HG03521 (cell line): ENCODE results near the gene IGFL2.
"Not testable (repeated sequence)": the region's sequence is repeated elsewhere in the genome, so short reads cannot be mapped to it uniquely, and the experiment has no call there.

Experiments
- ATAC-seq: cut with Tn5 transposase; IDR thresholded peaks from one replicate; pipeline ENCODE4 v1.9.1; 2021; ENCODE audit warnings: mild to moderate bottlenecking, moderate library complexity; ENCODE audit not compliant: unreplicated experiment

The IGFL2 gene

GRCh38 chr19:46206682-46207081, 58.6 kb downstream of the IGFL2 start:
- ATAC-seq, result no peak

- not testable (repeated sequence) for ATAC-seq
Observed at GRCh38 chr19:46207858-46208257, 59.8 kb downstream of the IGFL2 start.

DNA sequence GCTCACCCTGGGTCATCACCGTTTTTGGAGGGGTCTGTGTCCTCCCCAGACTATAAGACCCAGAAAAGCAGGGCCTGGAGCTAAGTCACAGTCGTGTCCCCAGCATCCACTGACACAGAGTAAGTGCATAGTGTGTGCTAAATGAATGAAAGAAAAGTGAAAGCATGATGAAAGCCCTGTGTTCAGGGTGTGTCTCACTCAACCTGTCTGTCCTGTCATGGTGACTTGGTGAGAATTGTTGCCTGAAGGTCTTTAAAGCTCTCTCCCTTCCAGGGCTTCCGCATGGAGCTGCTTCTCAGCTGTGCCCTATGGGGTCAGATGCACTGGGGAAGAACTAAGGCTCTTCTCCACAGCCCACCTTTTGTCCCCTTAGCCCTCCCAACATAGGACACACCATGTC, 61.0 kb downstream of the IGFL2 start:
- ATAC-seq, result no peak

DNA sequence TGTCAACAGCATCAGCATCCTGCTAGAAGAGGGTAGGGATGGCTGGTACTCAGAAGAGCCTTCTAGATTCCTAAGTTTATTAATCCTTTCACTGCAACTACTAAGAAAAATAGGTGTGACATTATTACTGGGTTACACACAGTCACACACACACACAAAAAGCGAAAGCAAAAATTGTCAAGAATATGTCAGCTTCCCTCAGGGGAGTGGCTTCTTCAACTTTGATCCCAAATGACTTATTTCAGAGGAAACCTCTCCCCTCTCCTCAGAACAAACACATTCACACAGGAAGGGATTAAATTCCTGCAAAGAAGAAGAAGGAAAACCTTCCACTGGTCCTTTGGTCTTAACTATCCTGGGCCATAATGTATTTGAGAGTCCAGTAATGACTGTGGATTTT, 61.4 kb downstream of the IGFL2 start:
- ATAC-seq, result no peak

DNA sequence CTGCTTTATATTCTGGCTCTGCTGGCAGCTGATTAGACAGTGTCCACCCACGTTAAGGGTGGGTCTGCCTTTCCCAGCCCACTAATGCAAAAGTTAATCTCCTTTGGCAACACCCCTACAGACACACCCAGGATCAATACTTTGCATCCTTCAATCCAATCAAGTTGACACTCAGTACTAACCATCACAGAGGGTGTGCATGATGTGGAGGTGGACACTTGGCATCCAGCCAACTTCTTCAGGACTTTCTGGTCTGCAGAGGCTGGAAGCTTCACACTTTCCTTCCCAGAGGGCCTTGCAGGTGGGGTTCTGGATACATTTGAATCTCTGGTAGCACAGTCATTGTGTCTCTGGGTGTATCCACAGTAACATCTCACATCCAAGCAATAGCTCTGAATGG, 62.6 kb downstream of the IGFL2 start:
- ATAC-seq, result no peak
